WTC11 (cell line): ENCODE data around the gene COX10. TPM values are rescaled to one million over a fixed set of nuclear protein-coding genes. Genes with fewer than 3 reads are reported as not detected.

Experiments used
- ATAC-seq: fragments of 200-7000 bp; cut with Tn5 transposase; 2 replicates; pipeline ENCODE4 v1.10.0; 2021; ENCODE audit warnings: mild to moderate bottlenecking, moderate library complexity
- CTCF ChIA-PET: fragments of 300-600 bp; sonication (Branson Sonifier 250); formaldehyde crosslinking; loops from one replicate; lab custom pipeline; 2021; ENCODE audit warnings: antibody characterized with exemption; lab: Charles Lee
- POLR2A ChIA-PET: fragments of 350-600 bp; sonication (Branson Sonifier 250); formaldehyde crosslinking; loops from one replicate; lab custom pipeline; 2021; ENCODE audit warnings: antibody characterized with exemption; lab: Charles Lee
- DNase-seq: peaks from one replicate; pipeline ENCODE4 v3.0.0; 2021; ENCODE audit warnings: low spot score
- H3K27ac Mint-ChIP-seq: 2 replicates; pipeline ENCODE4 v1.8.0; 2021; ENCODE audit warnings: mixed read lengths
- H3K27me3 Mint-ChIP-seq: 2 replicates; pipeline ENCODE4 v1.8.0; 2021; ENCODE audit warnings: low read depth, mild to moderate bottlenecking, moderate library complexity, mixed read lengths
- H3K36me3 Mint-ChIP-seq: 2 replicates; pipeline ENCODE4 v1.8.0; 2021; ENCODE audit warnings: mixed read lengths
- H3K4me1 Mint-ChIP-seq: 2 replicates; pipeline ENCODE4 v1.8.0; 2022; ENCODE audit warnings: mixed read lengths
- H3K4me3 Mint-ChIP-seq: 2 replicates; pipeline ENCODE4 v1.8.0; 2021; ENCODE audit warnings: mild to moderate bottlenecking, moderate library complexity, mixed read lengths
- H3K9me3 Mint-ChIP-seq: 2 replicates; pipeline ENCODE4 v1.8.0; 2021; ENCODE audit warnings: mixed read lengths
- CBFB ChIP-seq: sonication (generic); formaldehyde crosslinking; IDR thresholded peaks from 2 replicates; pipeline ENCODE4 v1.8.1; 2022; ENCODE audit warnings: mild to moderate bottlenecking, low read depth, missing genetic modification reagents
- CDX4 ChIP-seq: fragments of 250-450 bp; sonication (Bioruptor Pico); IDR thresholded peaks from 2 replicates; pipeline ENCODE4 v1.9.0; 2021; ENCODE audit warnings: moderate library complexity, mild to moderate bottlenecking, inconsistent platforms, borderline replicate concordance
- E2F4 ChIP-seq: sonication (generic); formaldehyde crosslinking; IDR thresholded peaks from 2 replicates; pipeline ENCODE4 v1.8.1; 2022; ENCODE audit warnings: low read depth, mild to moderate bottlenecking, moderate library complexity, missing genetic modification reagents, borderline replicate concordance
- ETV6 ChIP-seq: sonication (generic); formaldehyde crosslinking; IDR thresholded peaks from 2 replicates; pipeline ENCODE4 v1.8.1; 2022; ENCODE audit warnings: mild to moderate bottlenecking, missing genetic modification reagents
- FOXP1 ChIP-seq: sonication (generic); formaldehyde crosslinking; IDR thresholded peaks from 2 replicates; pipeline ENCODE4 v1.8.0; 2022; ENCODE audit warnings: missing genetic modification reagents, mild to moderate bottlenecking, moderate library complexity, borderline replicate concordance
- GABPB1 ChIP-seq: sonication (generic); formaldehyde crosslinking; IDR thresholded peaks from 2 replicates; pipeline ENCODE4 v1.8.1; 2023; ENCODE audit warnings: mild to moderate bottlenecking, missing genetic modification reagents
- GTF2I ChIP-seq: fragments of 250-450 bp; sonication (Bioruptor Pico); conservative IDR thresholded peaks from 2 replicates; pipeline ENCODE4 v1.4.0; 2021; ENCODE audit warnings: mild to moderate bottlenecking
- IRF2 ChIP-seq: sonication (generic); formaldehyde crosslinking; IDR thresholded peaks from 2 replicates; pipeline ENCODE4 v1.8.0; 2022; ENCODE audit warnings: low read depth, missing genetic modification reagents, borderline replicate concordance
- MAX ChIP-seq: sonication (generic); formaldehyde crosslinking; IDR thresholded peaks from 2 replicates; pipeline ENCODE4 v1.8.0; 2022; ENCODE audit warnings: mild to moderate bottlenecking, missing genetic modification reagents
- MYBL2 ChIP-seq: sonication (generic); formaldehyde crosslinking; IDR thresholded peaks from 2 replicates; pipeline ENCODE4 v1.8.1; 2023; ENCODE audit warnings: mild to moderate bottlenecking, moderate library complexity, missing genetic modification reagents
- NFATC4 ChIP-seq: fragments of 250-450 bp; sonication (Bioruptor Pico); IDR thresholded peaks from 2 replicates; pipeline ENCODE4 v1.9.0; 2021; ENCODE audit warnings: mild to moderate bottlenecking
- TP53 ChIP-seq: sonication (generic); formaldehyde crosslinking; IDR thresholded peaks from 2 replicates; pipeline ENCODE4 v1.8.1; 2023; ENCODE audit warnings: mild to moderate bottlenecking, missing genetic modification reagents
- ZNF121 ChIP-seq: sonication (generic); formaldehyde crosslinking; IDR thresholded peaks from 2 replicates; pipeline ENCODE4 v1.8.0; 2023; ENCODE audit warnings: missing genetic modification reagents
- ZNF138 ChIP-seq: sonication (generic); formaldehyde crosslinking; conservative IDR thresholded peaks from 2 replicates; pipeline ENCODE4 v1.8.1; 2022; ENCODE audit warnings: mild to moderate bottlenecking, moderate library complexity, missing genetic modification reagents
- ZNF281 ChIP-seq: sonication (generic); formaldehyde crosslinking; IDR thresholded peaks from 2 replicates; pipeline ENCODE4 v1.8.0; 2023; ENCODE audit warnings: mild to moderate bottlenecking, missing genetic modification reagents
- ZNF532 ChIP-seq: fragments of 250-450 bp; sonication (Bioruptor Pico); IDR thresholded peaks from 2 replicates; pipeline ENCODE4 v1.9.0; 2021; ENCODE audit warnings: mild to moderate bottlenecking, borderline replicate concordance
- ZNF671 ChIP-seq: fragments of 250-450 bp; sonication (Bioruptor Pico); IDR thresholded peaks from 2 replicates; pipeline ENCODE4 v1.8.0; 2021; ENCODE audit warnings: mild to moderate bottlenecking
- total RNA-seq: library from RNA; stranded (reverse); gene quantifications from 3 replicates; pipeline ENCODE4 v1.2.3, GENCODE V29; 2021

Gene COX10
- total RNA-seq, 1 experiment from 2014 or later = 22.0 TPM

GRCh38 chr17:14091367-14091766 is 22.1 kb downstream of the COX10 start:
- no peak overlapping the region for H3K27ac Mint-ChIP-seq
- ChIA-PET POLR2A (no interaction called here), CTCF (no interaction called here)
- no peaks in the 10 kb centered on the region for H3K27me3 Mint-ChIP-seq
- ATAC-seq (no peak), DNase-seq (no peak)
- no peaks in the 10 kb centered on the region for H3K9me3 Mint-ChIP-seq
- no peak overlapping the region for H3K4me3 Mint-ChIP-seq
- H3K36me3 Mint-ChIP-seq = no peaks in the 10 kb centered on the region
- peaks cover 31% of the 10 kb centered on the region for H3K4me1 Mint-ChIP-seq
- TF ChIP-seq CDX4 (CRISPR knock-in tag) (no peak), ZNF281 (CRISPR knock-in tag) (no peak), FOXP1 (CRISPR knock-in tag) (no peak), MYBL2 (CRISPR knock-in tag) (no peak), TP53 (CRISPR knock-in tag) (no peak), CBFB (no peak)
- TF ChIP-seq, all 79 proteins: peak for 0

GRCh38 chr17:14092808-14093207 is 23.5 kb downstream of the COX10 start:
- no peak for ATAC-seq

More at GRCh38 chr17:14092808-14093207, 23.5 kb downstream of the COX10 start:
- POLR2A ChIA-PET = interaction anchor here (0.5 kb wide), 1 partner anchor 300 kb away, joined by 7 read pairs; no protein-coding TSS in a partner anchor
- Mint-ChIP-seq H3K27me3 (no peaks in the 10 kb centered on the region), H3K27ac (no peak overlapping the region), H3K4me1 (peaks cover 32% of the 10 kb centered on the region), H3K4me3 (no peak overlapping the region), H3K9me3 (no peaks in the 10 kb centered on the region), H3K36me3 (no peaks in the 10 kb centered on the region)
- TF ChIP-seq E2F4 (CRISPR knock-in tag) (no peak), CBFB (no peak), ZNF532 (CRISPR knock-in tag) (no peak), GABPB1 (CRISPR knock-in tag) (no peak), ZNF671 (CRISPR knock-in tag) (no peak), ZNF138 (CRISPR knock-in tag) (no peak), ZNF121 (CRISPR knock-in tag) (no peak), ETV6 (CRISPR knock-in tag) (no peak), NFATC4 (CRISPR knock-in tag) (no peak), GTF2I (CRISPR knock-in tag) (no peak), IRF2 (CRISPR knock-in tag) (no peak), MAX (CRISPR knock-in tag) (no peak)
- DNase-seq = no peak
- CTCF ChIA-PET = no interaction called here
